GM19043 (cell line): ENCODE data around the gene XCL1.

Source experiments
- ATAC-seq: cut with Tn5 transposase; IDR thresholded peaks from one replicate; pipeline ENCODE4 v1.9.1; 2021; ENCODE audit warnings: low read depth; ENCODE audit not compliant: unreplicated experiment

Gene XCL1

GRCh38 chr1:168603501-168604110, 27.2 kb downstream of the XCL1 start:
- ATAC-seq = peak; percentile 63

GRCh38 chr1:168605443-168605842, 29.0 kb downstream of the XCL1 start:
- no peak for ATAC-seq

- no peak for ATAC-seq
Measured at GRCh38 chr1:168606096-168606495, 29.7 kb downstream of the XCL1 start.

GRCh38 chr1:168607872-168608428, 31.5 kb downstream of the XCL1 start:
- ATAC-seq = no peak

- ATAC-seq = no peak
Measured at GRCh38 chr1:168608796-168609715, 32.7 kb downstream of the XCL1 start.

- ATAC-seq = no peak
Measured at GRCh38 chr1:168609741-168610510, 33.5 kb downstream of the XCL1 start.

GRCh38 chr1:168613038-168613451, 36.6 kb downstream of the XCL1 start:
- ATAC-seq = no peak

- ATAC-seq = no peak
Measured at GRCh38 chr1:168613691-168614231, 37.4 kb downstream of the XCL1 start.

GRCh38 chr1:168614235-168614634, 37.8 kb downstream of the XCL1 start:
- ATAC-seq = no peak

- ATAC-seq = no peak
Measured at GRCh38 chr1:168615965-168616364, 39.6 kb downstream of the XCL1 start.

- no peak for ATAC-seq
Measured at GRCh38 chr1:168617974-168618750, 41.8 kb downstream of the XCL1 start.

- ATAC-seq = no peak
Measured at GRCh38 chr1:168618886-168619285, 42.5 kb downstream of the XCL1 start.

GRCh38 chr1:168621356-168621755, 45.0 kb downstream of the XCL1 start:
- no peak for ATAC-seq

- ATAC-seq = no peak
Measured at GRCh38 chr1:168623003-168623828, 46.8 kb downstream of the XCL1 start.

- ATAC-seq = no peak
Measured at GRCh38 chr1:168623831-168624230, 47.4 kb downstream of the XCL1 start.

- ATAC-seq = no peak
Measured at GRCh38 chr1:168626326-168626725, 49.9 kb downstream of the XCL1 start.

GRCh38 chr1:168627370-168627769, 51.0 kb downstream of the XCL1 start:
- no peak for ATAC-seq

- no peak for ATAC-seq
Measured at GRCh38 chr1:168628807-168629206, 52.4 kb downstream of the XCL1 start.

GRCh38 chr1:168629466-168629865, 53.1 kb downstream of the XCL1 start:
- no peak for ATAC-seq
